SK-N-SH treated with all-trans-retinoic acid at 6 μM for 48 hours (cell line): ENCODE data around the gene TNFRSF18.

Experiments
- BACH2 ChIP-seq: fragments of 250-450 bp; sonication (Bioruptor Pico); IDR thresholded peaks from 2 replicates; pipeline ENCODE4 v1.9.0; 2021; ENCODE audit warnings: mild to moderate bottlenecking, borderline replicate concordance
- TCF4 ChIP-seq: fragments of 250-450 bp; sonication (Bioruptor Pico); IDR thresholded peaks from 2 replicates; pipeline ENCODE4 v1.8.0; 2021; ENCODE audit warnings: mild to moderate bottlenecking, moderate library complexity, borderline replicate concordance
- ZFP3 ChIP-seq: fragments of 250-450 bp; sonication (Bioruptor Pico); IDR thresholded peaks from 2 replicates; pipeline ENCODE4 v1.5.0; 2020; ENCODE audit warnings: mild to moderate bottlenecking, moderate library complexity
- TF ChIP-seq, protein P1 (sequence below): fragments of 250-450 bp; sonication (Bioruptor Pico); IDR thresholded peaks from 2 replicates; pipeline ENCODE4 v1.8.0; 2020; ENCODE audit warnings: mild to moderate bottlenecking, moderate library complexity, borderline replicate concordance

DNA sequence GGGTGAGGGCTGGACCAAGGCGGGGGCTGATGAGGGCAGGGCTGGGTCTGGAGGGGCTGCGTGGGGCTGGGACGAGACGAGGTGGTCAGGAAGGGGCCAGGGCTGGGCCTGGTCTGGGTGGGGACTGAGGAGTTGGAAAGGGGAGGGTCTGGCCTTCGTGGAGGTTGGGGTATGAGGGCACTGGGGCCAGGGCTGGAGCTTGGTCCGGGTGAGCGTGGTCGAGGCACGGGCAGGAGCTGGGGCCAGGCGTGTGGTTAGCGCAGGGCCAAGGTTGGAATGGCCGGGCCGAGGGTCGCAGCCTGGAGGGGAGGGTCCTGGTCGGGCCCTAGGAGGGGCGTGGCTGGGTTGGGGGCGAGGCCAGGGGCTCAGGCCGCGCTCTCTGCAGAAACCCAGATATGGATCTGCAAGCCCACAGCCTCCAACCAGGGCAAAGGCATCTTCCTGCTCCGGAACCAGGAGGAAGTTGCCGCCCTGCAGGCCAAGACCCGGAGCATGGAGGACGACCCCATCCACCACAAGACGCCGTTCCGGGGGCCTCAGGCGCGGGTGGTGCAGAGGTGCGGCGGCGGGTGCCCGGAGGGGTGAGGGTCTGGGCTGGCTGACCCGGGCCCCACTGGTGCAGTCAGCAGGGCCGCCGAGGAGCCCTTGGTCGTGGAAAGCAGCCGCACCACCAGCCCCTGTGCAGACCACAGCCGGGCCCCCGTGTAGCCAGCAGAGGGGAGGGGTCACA lies 23.7 kb downstream of the TNFRSF18 start:
- TF ChIP-seq ZFP3 (no peak), TCF4 (CRISPR knock-in tag) (no peak), BACH2 (CRISPR knock-in tag) (no peak)
- TF ChIP-seq, protein P1, sequence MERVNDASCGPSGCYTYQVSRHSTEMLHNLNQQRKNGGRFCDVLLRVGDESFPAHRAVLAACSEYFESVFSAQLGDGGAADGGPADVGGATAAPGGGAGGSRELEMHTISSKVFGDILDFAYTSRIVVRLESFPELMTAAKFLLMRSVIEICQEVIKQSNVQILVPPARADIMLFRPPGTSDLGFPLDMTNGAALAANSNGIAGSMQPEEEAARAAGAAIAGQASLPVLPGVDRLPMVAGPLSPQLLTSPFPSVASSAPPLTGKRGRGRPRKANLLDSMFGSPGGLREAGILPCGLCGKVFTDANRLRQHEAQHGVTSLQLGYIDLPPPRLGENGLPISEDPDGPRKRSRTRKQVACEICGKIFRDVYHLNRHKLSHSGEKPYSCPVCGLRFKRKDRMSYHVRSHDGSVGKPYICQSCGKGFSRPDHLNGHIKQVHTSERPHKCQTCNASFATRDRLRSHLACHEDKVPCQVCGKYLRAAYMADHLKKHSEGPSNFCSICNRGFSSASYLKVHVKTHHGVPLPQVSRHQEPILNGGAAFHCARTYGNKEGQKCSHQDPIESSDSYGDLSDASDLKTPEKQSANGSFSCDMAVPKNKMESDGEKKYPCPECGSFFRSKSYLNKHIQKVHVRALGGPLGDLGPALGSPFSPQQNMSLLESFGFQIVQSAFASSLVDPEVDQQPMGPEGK (CRISPR knock-in tag) = no peak
